Suprapubic skin (tissue), 4 donors: ENCODE data around the gene PNPLA8.

ENCODE experiments used
- CTCF ChIP-seq, 2 donors: fragments of 200-600 bp in 1 of 2; fragments of 450-650 bp in 1 of 2; sonication (generic) in 1 of 2; IDR thresholded peaks; one replicate each; pipeline ENCODE4 v1.5.1; 2016 to 2019; ENCODE audit warnings: antibody characterized with exemption in 2 of 2, mild to moderate bottlenecking in 1 of 2, moderate library complexity in 1 of 2
- POLR2A ChIP-seq, 2 donors: fragments of 450-650 bp; IDR thresholded peaks; one replicate each; pipeline ENCODE4 v1.6.1; 2017; ENCODE audit warnings: antibody characterized with exemption in 2 of 2, mild to moderate bottlenecking in 2 of 2, moderate library complexity in 2 of 2
- POLR2AphosphoS5 ChIP-seq, 3 donors: sonication (generic); formaldehyde crosslinking; IDR thresholded peaks; one replicate each; pipeline ENCODE4 v1.6.1; 2017; ENCODE audit warnings: antibody characterized with exemption in 3 of 3

- TF ChIP-seq CTCF (IDR thresholded peaks at IDR 0.05) = no peak
- no peak for TF ChIP-seq POLR2A (IDR thresholded peaks at IDR 0.05)
- no peak for TF ChIP-seq POLR2AphosphoS5 (IDR thresholded peaks at IDR 0.05)
Measured at GRCh38 chr7:108455998-108456677, 69.8 kb downstream of the PNPLA8 start, which contains the start of gene NRCAM.
